MCF 10A (cell line): ENCODE results near the gene RHOBTB3. TPM values are rescaled to one million over a fixed set of nuclear protein-coding genes. Genes with fewer than 3 reads are reported as not detected.

Source experiments
- BruUV-seq: library from RNA; stranded (reverse); fragments of 400-500 nt; replicated peaks from 2 replicates; lab custom pipeline; 2021; lab: Mats Ljungman, UMichigan
- CTCF ChIA-PET: fragments of 300-600 bp; sonication (Branson Sonifier 250); formaldehyde crosslinking; extraction: SDS; loops from one replicate; lab custom pipeline; 2021; ENCODE audit warnings: antibody characterized with exemption, inconsistent platforms; lab: Yijun Ruan, JAX
- POLR2A ChIA-PET: fragments of 300-600, 350-650 bp; sonication (Branson Sonifier 250); formaldehyde crosslinking; extraction: SDS; loops from one replicate; lab custom pipeline; 2020; ENCODE audit warnings: antibody characterized with exemption, inconsistent platforms; lab: Yijun Ruan, JAX
- DNase-seq: peaks from one replicate; pipeline ENCODE4 v3.0.0-alpha.2; 2018; ENCODE audit not compliant: unreplicated experiment
- H3K27ac Mint-ChIP-seq: one replicate; pipeline ENCODE4 v1.8.0; 2022; ENCODE audit warnings: mild to moderate bottlenecking, low read depth, mixed read lengths; ENCODE audit not compliant: unreplicated experiment
- H3K27me3 Mint-ChIP-seq: one replicate; pipeline ENCODE4 v1.8.0; 2022; ENCODE audit warnings: mixed read lengths; ENCODE audit not compliant: insufficient read depth, unreplicated experiment
- H3K36me3 Mint-ChIP-seq: one replicate; pipeline ENCODE4 v1.8.0; 2022; ENCODE audit warnings: mild to moderate bottlenecking, moderate library complexity, mixed read lengths; ENCODE audit not compliant: insufficient read depth, unreplicated experiment
- H3K4me1 Mint-ChIP-seq: one replicate; pipeline ENCODE4 v1.8.0; 2022; ENCODE audit warnings: mixed read lengths; ENCODE audit not compliant: insufficient read depth, unreplicated experiment
- H3K4me3 Mint-ChIP-seq: one replicate; pipeline ENCODE4 v1.8.0; 2022; ENCODE audit warnings: mild to moderate bottlenecking, moderate library complexity, mixed read lengths; ENCODE audit not compliant: unreplicated experiment
- H3K9me3 Mint-ChIP-seq: one replicate; pipeline ENCODE4 v1.8.0; 2022; ENCODE audit warnings: mixed read lengths; ENCODE audit not compliant: unreplicated experiment
- CTCF ChIP-seq: fragments of 200-600 bp; IDR thresholded peaks from one replicate; pipeline ENCODE4 v1.8.0; 2022; ENCODE audit warnings: antibody characterized with exemption, mild to moderate bottlenecking; ENCODE audit not compliant: unreplicated experiment
- intact Hi-C: fragments of 100-400 bp; cut with micrococcal nuclease; formaldehyde crosslinking; loops from 2 replicates; pipeline ENCODE4 v1.14.1; 2022
- total RNA-seq: library from RNA; stranded (reverse); gene quantifications from 2 replicates; pipeline ENCODE4 v1.2.3, GENCODE V29; 2022

The RHOBTB3 gene
- total RNA-seq, 1 experiment from 2014 or later, result 3.4 TPM

GRCh38 chr5:95743877-95744276 is 12.7 kb downstream of the RHOBTB3 start:
- Mint-ChIP-seq H3K27me3 (no peaks in the 10 kb centered on the region), H3K9me3 (no peaks in the 10 kb centered on the region), H3K4me1 (peaks cover 6% of the 10 kb centered on the region), H3K27ac (no peak overlapping the region), H3K4me3 (no peak overlapping the region), H3K36me3 (peaks cover 7% of the 10 kb centered on the region)
- TF ChIP-seq CTCF, result no peak
- BruUV-seq, result no TSS peak
- CTCF ChIA-PET, result no interaction called here
- DNase-seq, result no peak
- intact Hi-C loops, result no loop called here
- POLR2A ChIA-PET, result no interaction called here

GRCh38 chr5:95746194-95746593 is 15.1 kb downstream of the RHOBTB3 start:
- H3K4me1 Mint-ChIP-seq, result peaks cover 6% of the 10 kb centered on the region
- H3K9me3 Mint-ChIP-seq, result no peaks in the 10 kb centered on the region
- ChIA-PET POLR2A (no interaction called here), CTCF (no interaction called here)
- no peak for TF ChIP-seq CTCF
- intact Hi-C loops, result no loop called here
- no TSS peak for BruUV-seq
- no peak overlapping the region for H3K27ac Mint-ChIP-seq
- DNase-seq, result no peak
- H3K36me3 Mint-ChIP-seq, result peaks cover 7% of the 10 kb centered on the region
- H3K27me3 Mint-ChIP-seq, result no peaks in the 10 kb centered on the region
- H3K4me3 Mint-ChIP-seq, result no peak overlapping the region

GRCh38 chr5:95746722-95747679 is 15.9 kb downstream of the RHOBTB3 start:
- no peak for DNase-seq
- Mint-ChIP-seq H3K4me1 (peaks cover 6% of the 10 kb centered on the region), H3K36me3 (peaks cover under 1% of the 10 kb centered on the region), H3K27me3 (no peaks in the 10 kb centered on the region), H3K4me3 (no peak overlapping the region), H3K9me3 (no peaks in the 10 kb centered on the region), H3K27ac (no peak overlapping the region)
- no TSS peak for BruUV-seq
- ChIA-PET POLR2A (no interaction called here), CTCF (no interaction called here)
- intact Hi-C loops, result no loop called here
- TF ChIP-seq CTCF, result no peak

- ChIA-PET CTCF (interaction anchor here (0.6 kb wide), 1 partner anchor 193 kb away, joined by 4 read pairs; the partner anchor contains the start of genes ARSK and SKIC3), POLR2A (interaction anchor here (0.9 kb wide), 1 partner anchor 12 kb away, joined by 3 read pairs; no protein-coding TSS in a partner anchor)
- no peak for DNase-seq
- Mint-ChIP-seq H3K36me3 (no peaks in the 10 kb centered on the region), H3K4me1 (peaks cover 6% of the 10 kb centered on the region), H3K27ac (no peak overlapping the region), H3K27me3 (no peaks in the 10 kb centered on the region), H3K9me3 (no peaks in the 10 kb centered on the region), H3K4me3 (no peak overlapping the region)
- intact Hi-C loops, result no loop called here
- no peak for TF ChIP-seq CTCF
- BruUV-seq, result no TSS peak
These were observed 17.0 kb downstream of the RHOBTB3 start for GRCh38 chr5:95748133-95748532.
